RPMI8226 (cell line): ENCODE results near the gene RBM6.
"Not testable (repeated sequence)": the region's sequence is repeated elsewhere in the genome, so short reads cannot be mapped to it uniquely, and the experiment has no call there.

Experiments
- DNase-seq: peaks from one replicate; pipeline ENCODE4 v3.0.0-alpha.2; 2015

RBM6 gene

GRCh38 chr3:49984394-49984793 lies 44.4 kb downstream of the RBM6 start:
- no peak for DNase-seq

DNA sequence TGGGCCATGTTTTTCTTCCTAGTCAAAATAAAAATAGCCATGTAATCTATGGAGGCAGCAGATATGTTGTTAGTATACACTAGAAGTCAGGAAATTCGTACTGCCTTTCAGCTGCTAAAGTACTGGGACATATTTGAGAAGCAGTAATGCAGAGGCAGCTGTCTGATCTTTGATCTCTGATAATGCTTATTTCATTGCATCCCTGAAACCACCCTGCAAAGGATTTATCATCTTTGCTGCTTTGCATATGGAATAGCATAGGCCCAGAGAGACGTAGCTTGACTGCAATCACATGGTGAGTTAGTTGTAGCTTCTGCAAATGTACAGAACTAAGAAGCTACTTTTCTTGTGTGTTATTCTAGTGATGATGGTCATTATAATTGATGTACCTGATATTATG lies 52.4 kb downstream of the RBM6 start:
- DNase-seq: no peak

DNA sequence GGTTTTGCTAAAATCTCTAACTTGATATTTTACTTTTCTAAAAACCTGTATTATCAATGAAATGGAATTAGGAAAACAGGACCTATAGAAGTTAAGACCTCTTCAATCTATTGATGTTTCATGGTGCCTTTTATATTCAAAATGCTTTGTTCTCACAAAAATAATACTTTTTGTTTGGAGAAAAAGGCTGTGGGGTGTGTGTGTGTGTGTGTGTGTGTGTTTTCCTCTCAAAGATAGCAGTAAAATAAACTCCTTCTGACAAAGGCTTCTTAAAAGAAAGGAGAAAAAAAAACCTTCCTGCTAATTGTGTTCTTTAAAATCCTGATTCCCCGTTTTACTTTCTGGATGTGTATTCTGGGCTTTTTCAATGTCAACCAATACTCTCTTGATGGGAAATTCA lies 54.5 kb downstream of the RBM6 start:
- no peak for DNase-seq

DNA sequence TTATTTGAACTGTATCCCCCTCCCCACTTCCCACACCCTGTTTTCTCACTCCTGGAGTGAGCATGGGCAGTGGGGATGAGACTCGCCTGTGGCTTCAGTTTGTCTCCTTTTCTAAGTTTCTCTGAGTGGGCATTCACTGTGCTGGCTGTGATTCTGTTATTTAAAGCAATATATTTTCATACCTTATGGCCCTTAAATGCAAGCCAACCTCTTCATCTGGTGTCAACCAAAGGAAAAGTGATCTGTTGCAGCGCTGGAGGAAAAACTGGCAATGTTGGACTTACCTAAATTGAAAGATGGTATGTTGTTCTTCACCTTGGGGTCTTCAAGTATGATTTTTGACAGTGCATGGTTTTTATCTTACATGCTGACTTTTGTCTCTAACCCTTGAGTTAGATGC lies 56.1 kb downstream of the RBM6 start:
- DNase-seq: no peak

DNA sequence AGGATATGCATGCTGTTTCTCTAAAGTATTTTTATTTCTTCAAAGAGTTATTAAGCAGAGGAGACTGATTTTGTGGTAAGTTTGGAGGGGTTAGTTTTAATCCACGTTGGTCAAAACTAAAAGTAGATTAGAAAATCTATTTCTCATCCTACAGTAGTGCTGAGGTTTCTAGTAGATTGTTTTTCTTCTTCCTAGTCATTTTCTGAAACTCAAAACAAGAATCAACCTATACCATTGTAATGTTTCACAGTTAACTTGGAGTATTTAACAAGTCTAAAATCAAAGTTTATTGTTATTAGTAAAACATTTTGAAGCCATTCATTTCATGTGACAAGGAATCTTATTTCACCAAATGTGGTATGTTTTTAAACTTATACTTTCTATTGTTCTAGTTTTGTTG lies 57.9 kb downstream of the RBM6 start:
- DNase-seq: no peak

- DNase-seq: no peak
Observed at GRCh38 chr3:49998326-49998725, 58.4 kb downstream of the RBM6 start.

DNA sequence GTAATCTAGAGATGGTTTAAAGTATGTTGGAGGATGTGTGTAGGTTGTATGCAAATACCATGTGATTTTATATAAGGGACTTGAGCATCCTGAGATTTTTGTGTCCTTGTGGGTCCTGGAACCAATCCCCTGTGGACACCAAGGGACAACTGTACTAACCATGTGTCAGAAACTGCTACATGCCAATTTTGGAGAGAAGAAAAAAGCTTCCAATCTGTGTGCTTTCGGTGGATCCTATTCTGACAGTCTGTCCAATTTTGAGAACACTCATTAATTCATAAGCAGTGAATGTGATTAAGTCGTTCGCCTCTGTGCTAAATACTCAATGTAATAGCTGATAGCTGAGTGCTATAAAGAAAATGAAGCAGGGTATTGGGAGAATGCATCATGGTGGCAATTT lies 61.6 kb downstream of the RBM6 start:
- no peak for DNase-seq

DNA sequence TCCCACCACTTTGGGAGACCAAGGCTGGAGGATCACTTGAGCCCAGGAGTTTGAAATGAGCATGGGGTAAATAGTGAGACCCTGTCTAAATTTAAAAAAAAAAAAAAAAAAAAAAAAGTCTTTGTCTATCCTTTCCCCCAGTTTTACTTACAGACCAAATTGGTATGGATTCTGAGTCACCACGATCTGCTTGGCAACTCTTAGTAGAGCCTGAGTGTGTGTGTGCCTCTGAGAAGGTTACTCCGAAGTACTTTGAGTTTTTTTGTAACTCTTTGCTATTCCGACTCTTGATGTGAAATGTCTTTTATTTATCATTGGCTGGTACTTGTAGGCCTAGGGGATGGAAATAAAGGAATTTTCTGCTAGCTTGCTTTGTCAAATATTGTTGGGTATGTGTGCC lies 63.3 kb downstream of the RBM6 start:
- DNase-seq: no peak

- DNase-seq: no peak
Observed at GRCh38 chr3:50003824-50004223, 63.9 kb downstream of the RBM6 start.

DNA sequence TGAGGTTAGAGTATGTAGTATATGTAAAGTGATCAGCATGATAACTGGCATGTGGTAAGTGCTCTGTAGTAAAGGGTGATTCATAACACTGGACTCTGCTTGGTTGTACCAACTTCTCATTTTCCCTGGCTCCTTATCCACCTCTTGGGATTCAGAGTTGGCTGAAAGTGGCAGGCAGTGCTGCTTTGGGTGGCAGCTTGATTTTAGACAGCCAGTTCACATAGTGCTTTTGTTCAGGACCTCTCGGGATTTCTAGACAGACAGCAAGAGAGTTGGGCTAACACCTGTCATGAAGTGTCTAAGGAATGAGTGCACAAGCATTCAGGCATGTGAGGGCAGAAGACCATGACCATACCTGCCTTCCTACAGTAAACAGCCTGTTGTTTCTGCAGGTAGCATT lies 69.0 kb downstream of the RBM6 start:
- DNase-seq: no peak

GRCh38 chr3:50010959-50011358 lies 71.0 kb downstream of the RBM6 start:
- DNase-seq: no peak

- DNase-seq: no peak
Observed at GRCh38 chr3:50015918-50016317, 76.0 kb downstream of the RBM6 start.

GRCh38 chr3:50028346-50028745 lies 88.4 kb downstream of the RBM6 start:
- DNase-seq: no peak

GRCh38 chr3:50031201-50031600 lies 91.3 kb downstream of the RBM6 start:
- DNase-seq: not testable (repeated sequence)

GRCh38 chr3:50044976-50045375 lies 105.0 kb downstream of the RBM6 start:
- no peak for DNase-seq

- DNase-seq: no peak
Observed at GRCh38 chr3:50047426-50047825, 107.5 kb downstream of the RBM6 start.

- no peak for DNase-seq
Observed at GRCh38 chr3:50050361-50050760, 110.4 kb downstream of the RBM6 start.

DNA sequence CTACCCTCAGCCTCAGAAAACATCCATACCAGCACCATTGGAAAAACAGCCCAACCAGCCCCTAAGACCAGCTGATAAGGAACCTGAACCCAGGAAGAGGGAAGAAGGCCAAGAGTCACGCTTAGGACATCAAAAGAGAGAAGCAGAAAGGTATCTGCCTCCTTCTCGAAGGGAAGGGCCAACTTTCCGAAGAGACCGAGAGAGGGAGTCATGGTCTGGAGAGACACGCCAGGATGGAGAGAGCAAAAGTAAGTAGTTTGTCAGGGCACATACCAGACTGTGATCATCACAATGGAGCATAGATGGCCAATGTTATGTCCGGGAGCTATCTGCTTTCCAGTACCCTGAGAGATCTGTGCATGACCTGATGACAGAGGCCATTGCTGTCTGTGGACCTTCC lies 117.8 kb downstream of the RBM6 start:
- DNase-seq: no peak

DNA sequence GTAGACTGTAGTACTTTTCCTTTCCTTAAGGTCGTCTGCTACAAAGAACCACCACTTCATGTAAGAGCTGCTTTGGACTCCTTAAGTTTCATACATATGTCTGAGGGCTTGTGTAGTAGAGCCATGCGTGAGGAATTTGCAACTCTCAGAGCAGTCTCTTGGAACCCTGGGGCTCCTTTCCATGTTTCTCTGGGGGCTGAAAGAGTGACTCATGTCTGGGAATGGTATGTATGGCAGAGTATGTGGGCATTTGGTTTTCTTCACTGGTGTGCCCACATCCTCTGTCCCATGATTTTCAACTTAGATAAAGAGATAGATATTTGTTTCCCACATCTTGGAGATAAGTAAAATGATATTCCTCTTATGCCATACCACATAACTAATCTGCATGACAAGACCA lies 128.2 kb downstream of the RBM6 start:
- DNase-seq: no peak

- no peak for DNase-seq
Observed at GRCh38 chr3:50078091-50078490, 138.1 kb downstream of the RBM6 start.

- no peak for DNase-seq
Observed at GRCh38 chr3:50078622-50079021, 138.7 kb downstream of the RBM6 start.

- DNase-seq: not testable (repeated sequence)
Observed at GRCh38 chr3:50084951-50085350, 145.0 kb downstream of the RBM6 start.

DNA sequence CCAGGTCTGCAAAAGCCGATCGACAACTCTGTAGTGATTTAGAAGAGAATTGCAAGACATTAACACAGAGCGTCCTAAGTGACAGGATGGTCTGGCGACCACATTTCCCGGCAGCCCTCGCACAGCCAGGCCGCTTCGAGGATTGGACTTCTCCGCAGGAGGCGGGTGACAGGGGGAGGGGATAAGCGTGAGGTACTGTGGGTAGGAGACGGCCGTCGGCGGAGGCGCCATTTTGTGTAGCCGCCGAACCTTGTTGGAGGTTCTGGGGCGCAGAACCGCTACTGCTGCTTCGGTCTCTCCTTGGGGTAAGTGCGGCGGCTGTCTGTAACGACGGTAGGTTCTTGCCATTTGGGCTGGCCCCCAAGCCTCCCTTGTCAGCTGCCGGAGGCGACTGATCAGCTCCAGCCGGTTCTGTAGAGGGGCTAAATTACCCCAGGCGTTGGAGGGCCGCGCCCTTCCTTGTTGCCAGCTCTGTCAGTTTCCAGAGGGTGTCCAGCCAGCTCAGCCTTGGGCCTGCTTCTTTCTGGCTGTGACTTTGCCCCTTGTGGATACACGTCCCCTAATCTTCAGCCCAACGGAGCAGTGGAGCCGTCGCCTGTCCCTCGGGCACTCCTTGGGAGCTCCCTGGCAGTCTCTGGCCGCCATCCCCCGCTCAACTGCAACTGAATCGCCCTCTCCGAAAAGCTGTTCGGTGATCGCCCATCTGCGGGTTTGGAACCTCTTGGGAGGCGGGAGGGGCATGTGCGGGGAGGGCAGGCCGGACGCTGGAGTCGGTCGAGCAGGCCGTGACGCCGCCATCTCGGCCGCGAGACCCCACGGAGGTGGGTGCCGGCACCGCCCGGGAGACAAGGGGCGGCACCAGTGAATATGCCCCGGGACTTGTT lies 149.0 kb downstream of the RBM6 start, which contains the start of gene RBM5:
TSS of gene RBM5 (plus strand) at position 195 of the 884 bp plus-strand sequence. CDS start 1,516 bp downstream, outside the sequence.
- DNase-seq: peak; percentile 94

GRCh38 chr3:50089609-50089945 lies 149.6 kb downstream of the RBM6 start:
- no peak for DNase-seq

DNA sequence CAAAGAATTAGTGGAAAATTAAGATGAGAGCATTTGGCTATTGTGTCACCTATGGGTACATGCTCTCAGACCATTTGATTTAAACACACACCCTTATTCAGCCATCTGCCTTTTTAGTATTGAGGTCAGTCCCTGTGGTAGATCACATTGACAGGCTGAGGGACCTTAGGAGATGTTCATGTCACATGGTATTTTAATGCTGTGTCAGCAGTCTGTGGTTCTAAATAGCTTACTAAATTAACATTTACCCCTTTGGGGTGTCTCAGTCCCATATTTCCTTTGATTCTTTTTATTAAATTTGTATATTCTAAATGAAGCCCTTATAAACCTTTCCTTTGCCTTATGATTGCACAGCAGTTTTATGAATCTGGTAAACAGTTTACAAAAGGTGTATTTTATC lies 151.0 kb downstream of the RBM6 start:
- DNase-seq: no peak
